A549 treated with dexamethasone at 1 μM for 4 hours (cell line): ENCODE measurements around the gene SLC36A1. TPM values are rescaled to one million over a fixed set of nuclear protein-coding genes. Genes with fewer than 3 reads are reported as not detected.

ENCODE experiments used
- total RNA-seq: library from RNA; stranded (reverse); fragments of 200-300 nt; extraction: Qiagen RNA extraction; gene quantifications from 5 replicates; pipeline ENCODE4 v1.2.3, GENCODE V29; 2022

SLC36A1 gene
- total RNA-seq = 5.5 to 9.6 TPM (median 8.8 TPM) in 5 replicates

GRCh38 chr5:151447174-151448037 is at the start of gene SLC36A1:
Gene SLC36A1, plus strand, starts transcription at chr5:151447603. Its CDS starts 11,190 bp downstream, at chr5:151458793.

Other genes with a start within 250 kb of the SLC36A1 start
- gene CCDC69, start 223.5 kb upstream of the SLC36A1 start, total RNA-seq = 1.4 to 2.4 TPM (median 1.5 TPM) in 5 replicates
- 16.9 to 18.2 TPM (median 17.6 TPM) in 5 replicates for gene GM2A, start 194.4 kb upstream of the SLC36A1 start, total RNA-seq
- gene SLC36A3, start 143.8 kb upstream of the SLC36A1 start, total RNA-seq = not detected in 5 replicates
- gene SLC36A2, start 100.0 kb upstream of the SLC36A1 start, total RNA-seq = not detected in 5 replicates
- 0.01 to 0.02 TPM in 2 of 5 replicates, not detected in the others for gene FAT2, start 143.7 kb downstream of the SLC36A1 start, total RNA-seq
- gene SPARC, start 239.3 kb downstream of the SLC36A1 start, total RNA-seq = 15.7 to 25.9 TPM (median 23.0 TPM) in 5 replicates